K562 (cell line): Measurements from ENCODE around the gene ZMPSTE24. TPM values are rescaled to one million over a fixed set of nuclear protein-coding genes. Genes with fewer than 3 reads are reported as not detected.

Source experiments
- ATAC-seq: fragments of 200-7000 bp; cut with Tn5 transposase; 3 replicates; pipeline ENCODE4 v1.9.1; 2020; ENCODE audit warnings: moderate library complexity
- BruUV-seq: library from RNA; stranded (reverse); fragments of 400-500 nt; replicated peaks from 2 replicates; lab custom pipeline; 2021; lab: Mats Ljungman, UMichigan
- CTCF ChIA-PET: fragments of 300-600 bp; formaldehyde crosslinking; extraction: SDS; loops from one replicate; lab custom pipeline; 2021; ENCODE audit warnings: low intra/inter-chr PET ratio; lab: Yijun Ruan, JAX
- POLR2A ChIA-PET: fragments of 300-600, 350-650 bp; sonication (Branson Sonifier 250); formaldehyde crosslinking; extraction: SDS; loops from one replicate; lab custom pipeline; 2021; ENCODE audit warnings: antibody characterized with exemption, inconsistent platforms; lab: Yijun Ruan, JAX
- DNase-seq, 4 experiments: peaks; one replicate each; pipeline versions ENCODE4 v3.0.0 to v3.0.0-alpha.2; 2011 to 2018; ENCODE audit warnings: low spot score in 3 of 4, mixed read lengths in 3 of 4; ENCODE audit errors: extremely low read depth in 1 of 4
- FAIRE-seq: peaks from 2 replicates; lab custom pipeline; 2011; peaks lifted over from hg19 to GRCh38; lab: Jason Lieb, UNC
- H2AFZ ChIP-seq: 2 replicates; pipeline ENCODE4 v1.6.0; 2011; ENCODE audit warnings: low read depth, low read length, control low read depth, inconsistent platforms
- H3K27ac ChIP-seq: fragments of 200-600 bp; 3 replicates; pipeline ENCODE4 v1.8.0; 2011; ENCODE audit warnings: low read depth, mild to moderate bottlenecking, control low read depth, inconsistent platforms, low read length, moderate library complexity, mixed read lengths; ENCODE audit errors: extremely low read depth
- H3K27me3 ChIP-seq, 2 experiments: fragments of 300-600 bp in 1 of 2; 2 replicates in 1 of 2; 3 replicates in 1 of 2; pipeline versions ENCODE4 v1.6.0 to v1.8.0; 2011; ENCODE audit warnings: inconsistent platforms in 2 of 2, low read length in 2 of 2, mild to moderate bottlenecking in 1 of 2, mixed read lengths in 1 of 2, moderate library complexity in 1 of 2; ENCODE audit not compliant: control insufficient read depth in 2 of 2, insufficient read depth in 2 of 2
- H3K36me3 ChIP-seq: fragments of 300-600 bp; 3 replicates; pipeline ENCODE4 v1.8.0; 2011; ENCODE audit warnings: mild to moderate bottlenecking, low read length, inconsistent platforms; ENCODE audit not compliant: control insufficient read depth, insufficient read depth
- H3K4me1 ChIP-seq, 2 experiments: fragments of 200-600 bp in 1 of 2; replicated peaks in 1 of 2; 2 replicates in 1 of 2; 3 replicates in 1 of 2; pipeline versions ENCODE4 v1.5.1 to v1.8.0; 2011; ENCODE audit warnings: inconsistent platforms in 2 of 2, low read length in 2 of 2, mild to moderate bottlenecking in 1 of 2, mixed read lengths in 1 of 2, moderate library complexity in 1 of 2; ENCODE audit not compliant: control insufficient read depth in 2 of 2, insufficient read depth in 2 of 2
- H3K4me2 ChIP-seq: 2 replicates; pipeline ENCODE4 v1.6.1; 2011; ENCODE audit warnings: low read length, control low read depth, inconsistent platforms, mixed read lengths; ENCODE audit not compliant: insufficient read depth
- H3K4me3 ChIP-seq: fragments of 200-600 bp; sonication (generic), shearing (Covaris generic); 2 replicates; pipeline ENCODE4 v1.5.1; 2016; ENCODE audit warnings: control low read depth, inconsistent platforms
- H3K79me2 ChIP-seq: fragments of 200-600 bp; 3 replicates; pipeline ENCODE4 v1.8.0; 2011; ENCODE audit warnings: low read length, inconsistent platforms; ENCODE audit not compliant: control insufficient read depth, insufficient read depth
- H3K9ac ChIP-seq, 2 experiments: 2 replicates each; pipeline versions ENCODE4 v1.6.0 to v1.6.1; 2011; ENCODE audit warnings: low read depth in 2 of 2, low read length in 2 of 2, control low read depth in 1 of 2, inconsistent platforms in 1 of 2, mild to moderate bottlenecking in 1 of 2, mixed read lengths in 1 of 2; ENCODE audit not compliant: insufficient read depth in 1 of 2
- H3K9me1 ChIP-seq: one replicate; pipeline ENCODE4 v1.6.0; 2011; ENCODE audit warnings: inconsistent platforms, mild to moderate bottlenecking, low read length, moderate library complexity; ENCODE audit not compliant: control insufficient read depth, insufficient read depth
- H3K9me3 ChIP-seq: replicated peaks from 2 replicates; pipeline ENCODE4 v1.5.1; 2011; ENCODE audit warnings: low read depth, low read length, inconsistent platforms; ENCODE audit not compliant: control insufficient read depth, insufficient read depth
- H4K20me1 ChIP-seq: replicated peaks from 2 replicates; pipeline ENCODE4 v1.6.1; 2011; ENCODE audit warnings: low read length, inconsistent platforms, mixed read lengths; ENCODE audit not compliant: control insufficient read depth, insufficient read depth
- MIER1 ChIP-seq: fragments of 450-650 bp; IDR thresholded peaks from 2 replicates; pipeline ENCODE4 v1.6.1; 2016; ENCODE audit warnings: antibody characterized with exemption, mild to moderate bottlenecking, low read depth
- MYBL2 ChIP-seq, 2 experiments: fragments of 450-650 bp in 1 of 2; sonication (generic) in 1 of 2; formaldehyde crosslinking in 1 of 2; IDR thresholded peaks; 2 replicates each; pipeline versions ENCODE4 v1.6.1 to v1.8.1; 2017 to 2022; ENCODE audit warnings: borderline replicate concordance in 1 of 2, inconsistent platforms in 1 of 2, low read depth in 1 of 2, mild to moderate bottlenecking in 1 of 2, missing genetic modification reagents in 1 of 2, moderate library complexity in 1 of 2
- NUFIP1 ChIP-seq: fragments of 450-650 bp; IDR thresholded peaks from 2 replicates; pipeline ENCODE4 v1.6.1; 2018; ENCODE audit not compliant: partially characterized antibody
- SNAPC5 ChIP-seq: fragments of 250-450 bp; sonication (Bioruptor Pico); IDR thresholded peaks from 2 replicates; pipeline ENCODE4 v1.8.0; 2021; ENCODE audit warnings: moderate library complexity, mild to moderate bottlenecking, inconsistent platforms
- TAF15 ChIP-seq: fragments of 200-400 bp; formaldehyde crosslinking; IDR thresholded peaks from 2 replicates; pipeline ENCODE4 v1.6.1; 2017; ENCODE audit warnings: mild to moderate bottlenecking, low read depth, low read length, moderate library complexity
- WGBS: fragments of 100-300 bp; shearing (Covaris generic); methylation state at CpG from one replicate; pipeline ENCODE4 v1.1.6; 2016; ENCODE audit warnings: low coverage, mixed read lengths; ENCODE audit not compliant: insufficient coverage; ENCODE audit errors: missing lambda C conversion rate; 5-methylcytosine and 5-hydroxymethylcytosine counted together
- in situ Hi-C: fragments of 300-500 bp; cut with MboI; formaldehyde crosslinking; loops from 4 replicates; pipeline ENCODE4 v1.15.0; 2018; ENCODE audit warnings: inconsistent platforms, mixed read lengths
- intact Hi-C: fragments of 100-400 bp; cut with micrococcal nuclease; formaldehyde crosslinking; loops from 2 replicates; pipeline ENCODE4 v1.14.2; 2022
- polyA plus RNA-seq, 8 experiments: library from polyadenylated mRNA; depleted of rRNA in 4 of 8; stranded (reverse) in 5 of 8; unstranded in 3 of 8; fragments of >200 nt; fragmentation: Nextera tagmentation in 2 of 8; fragmentation: Illumina TruSeq in 1 of 8; extraction: Ambion mirVana in 2 of 8; extraction: Trizol in 1 of 8; gene quantifications; 2 replicates each; pipeline versions ENCODE4 v1.2.1 to v1.2.3, GENCODE V29; 2011 to 2014; ENCODE audit warnings: inconsistent platforms in 1 of 8, missing spikeins in 1 of 8
- total RNA-seq, 7 experiments: library from RNA; depleted of rRNA in 6 of 7; stranded (reverse); fragments of >200 nt in 6 of 7; fragmentation: Illumina TruSeq in 2 of 7; extraction: Trizol in 2 of 7; gene quantifications; 2 replicates each; pipeline versions ENCODE4 v1.2.1 to v1.2.3, GENCODE V29; 2011 to 2021; ENCODE audit warnings: low replicate concordance in 1 of 7

Gene ZMPSTE24
- total and polyA plus RNA-seq, 9 of the 15 experiments (the other 6 are each of a cell fraction or from before 2014, with no cell fraction given), result 30.7 to 75.9 (median 64.3) TPM

DNA sequence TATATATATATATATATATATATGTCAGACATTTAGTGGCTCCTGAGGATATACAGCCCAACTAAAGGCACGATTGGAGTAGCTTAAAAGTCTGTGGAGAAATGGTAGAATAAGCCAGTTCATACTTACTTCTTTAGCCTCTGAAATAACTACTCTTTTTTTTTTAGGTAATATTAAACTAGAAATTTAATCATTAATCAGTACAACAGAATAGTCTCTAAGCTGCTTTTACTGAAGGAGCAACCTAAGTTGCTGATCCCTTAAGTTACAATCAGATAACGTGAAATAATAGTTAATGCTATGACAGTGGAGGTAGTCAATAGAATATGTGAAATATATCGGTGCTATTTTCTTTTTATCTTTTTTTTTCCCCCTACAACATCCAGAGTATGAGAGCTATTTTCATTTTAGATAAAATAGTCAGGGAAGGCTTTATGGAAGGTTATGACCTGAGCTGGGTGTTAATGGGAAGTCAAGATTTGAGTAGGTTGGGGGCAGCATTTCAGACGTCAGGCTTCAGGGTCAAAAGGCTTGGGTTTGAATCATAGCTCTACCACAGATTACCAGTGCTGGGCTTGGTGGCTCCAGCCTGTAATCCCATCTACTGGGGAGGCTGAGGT, 15.6 kb downstream of the ZMPSTE24 start:
- intact Hi-C loops (no loop called here), in situ Hi-C loops (no loop called here)
- no peak for TF ChIP-seq MIER1
- 0 out of 2 replicates have a peak, but pooled peaks have one; percentile 3 for TF ChIP-seq SNAPC5 (CRISPR knock-in tag)
- ATAC-seq (no peak), DNase-seq (no peak), FAIRE-seq (no peak)
- Histone ChIP-seq H2AFZ (no peak overlapping the region), H3K9ac (no peak overlapping the region), H3K9me3 (no peaks in the 10 kb centered on the region), H4K20me1 (no peaks in the 10 kb centered on the region), H3K27me3 (no peaks in the 10 kb centered on the region), H3K36me3 (peaks cover 81% of the 10 kb centered on the region), H3K4me3 (no peak overlapping the region), H3K9me1 (no peaks in the 10 kb centered on the region), H3K27ac (no peak overlapping the region), H3K4me2 (no peak overlapping the region), H3K79me2 (peaks cover 8% of the 10 kb centered on the region; the same call in 1 of the 3 replicates), H3K4me1 (peaks cover 0 to 12% of the 10 kb centered on the region in 2 experiments; a peak in 2 of 5 replicates)
- WGBS, result 61% methylated on average over 4 of the region's 4 CpGs
- ChIA-PET CTCF (no interaction called here), POLR2A (interaction anchor here (0.5 to 1.5 kb wide), 7 partner anchors 8 to 670 kb away, joined by 3 to 5 read pairs (median 4); no protein-coding TSS in a partner anchor)
- BruUV-seq, result no TSS peak

DNA sequence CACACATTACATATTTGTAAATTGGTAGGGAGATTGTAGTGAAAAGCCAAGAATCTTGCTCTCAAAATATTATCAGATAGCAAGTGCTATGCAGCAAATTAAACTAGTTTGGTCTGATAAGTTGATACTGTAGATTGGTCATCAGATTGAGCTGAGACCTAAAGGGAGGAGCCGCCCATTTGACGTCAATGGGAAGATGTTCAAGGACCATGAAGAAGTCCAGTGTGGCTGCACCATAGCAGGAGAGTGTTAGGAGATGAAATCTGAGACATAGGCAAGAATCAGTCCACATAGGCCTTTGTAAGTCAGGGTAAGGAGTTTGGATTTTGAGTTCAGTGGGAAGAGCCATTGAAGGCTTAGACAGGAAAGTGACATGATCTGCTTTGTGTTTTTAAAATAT, 16.3 kb downstream of the ZMPSTE24 start:
- no peak overlapping the region for H3K9ac ChIP-seq
- CTCF ChIA-PET, result no interaction called here
- no peak for TF ChIP-seq NUFIP1
- TF ChIP-seq MYBL2 (IDR thresholded peaks at IDR 0.05; ENCODE audit: low read depth), result no peak
- TF ChIP-seq MYBL2 (CRISPR knock-in tag; IDR thresholded peaks at IDR 0.05; ENCODE audit: borderline replicate concordance), result 0 out of 2 replicates have a peak, but pooled peaks have one; percentile 19
- TF ChIP-seq TAF15, result no peak
- TSS peak; percentile 2 for BruUV-seq
- no peak overlapping the region for H3K4me3 ChIP-seq
- DNase-seq (no peak), FAIRE-seq (no peak), ATAC-seq (no peak)
- in situ Hi-C loops (no loop called here), intact Hi-C loops (no loop called here)
- H3K9me1 ChIP-seq, result no peaks in the 10 kb centered on the region
- no peak overlapping the region for H3K4me2 ChIP-seq
- H3K4me1 ChIP-seq, result peaks cover 0 to 12% of the 10 kb centered on the region in 2 experiments; a peak in 2 of 5 replicates
- POLR2A ChIA-PET, result interaction anchor here (1.0 to 1.5 kb wide), 4 partner anchors 8 to 130 kb away, joined by 3 to 5 read pairs (median 4); no protein-coding TSS in a partner anchor
- H3K9me3 ChIP-seq, result no peaks in the 10 kb centered on the region
- no peak overlapping the region for H3K27ac ChIP-seq
- H3K27me3 ChIP-seq, result no peaks in the 10 kb centered on the region
- H2AFZ ChIP-seq, result no peak overlapping the region
- peaks cover 9% of the 10 kb centered on the region; the same call in 1 of the 3 replicates for H3K79me2 ChIP-seq
- 90% methylated on average over 2 of the region's 2 CpGs for WGBS
- no peaks in the 10 kb centered on the region for H4K20me1 ChIP-seq
- peaks cover 84% of the 10 kb centered on the region for H3K36me3 ChIP-seq
